Neural progenitor cell (in vitro differentiated cells): Measurements from ENCODE around the gene IL31. TPM values are rescaled to one million over a fixed set of nuclear protein-coding genes. Genes with fewer than 3 reads are reported as not detected.

Experiments used
- DNase-seq: peaks from one replicate; pipeline ENCODE4 v3.0.0-alpha.2; 2016; ENCODE audit warnings: low spot score
- H2AFZ ChIP-seq: fragments of 200-600 bp; sonication (generic); replicated peaks from 2 replicates; pipeline ENCODE4 v1.6.1; 2016; ENCODE audit warnings: antibody characterized with exemption
- H3F3A ChIP-seq: fragments of 200-600 bp; sonication (generic); 2 replicates; pipeline ENCODE4 v1.6.1; 2016; ENCODE audit warnings: antibody characterized with exemption, low read depth
- H3K27ac ChIP-seq: fragments of 200-600 bp; sonication (generic); 2 replicates; pipeline ENCODE4 v1.5.1; 2016; ENCODE audit warnings: mild to moderate bottlenecking
- H3K27me3 ChIP-seq: fragments of 200-600 bp; sonication (generic); 2 replicates; pipeline ENCODE4 v1.6.1; 2016; ENCODE audit warnings: mild to moderate bottlenecking, moderate library complexity
- H3K36me3 ChIP-seq: fragments of 200-600 bp; sonication (generic); 2 replicates; pipeline ENCODE4 v1.5.1; 2016
- H3K4me1 ChIP-seq: fragments of 200-600 bp; sonication (generic); 2 replicates; pipeline ENCODE4 v1.6.1; 2016; ENCODE audit warnings: mixed run types
- H3K4me2 ChIP-seq: fragments of 200-600 bp; sonication (generic); 2 replicates; pipeline ENCODE4 v1.6.1; 2016
- H3K4me3 ChIP-seq: fragments of 200-600 bp; sonication (generic); 2 replicates; pipeline ENCODE4 v1.5.1; 2016
- H3K79me2 ChIP-seq: fragments of 200-600 bp; sonication (generic); 2 replicates; pipeline ENCODE4 v1.6.1; 2016; ENCODE audit warnings: low read depth
- H3K9ac ChIP-seq: fragments of 200-600 bp; sonication (generic); 2 replicates; pipeline ENCODE4 v1.6.1; 2016
- H3K9me3 ChIP-seq: fragments of 200-600 bp; sonication (generic); 2 replicates; pipeline ENCODE4 v1.5.1; 2016; ENCODE audit warnings: low read depth
- H4K20me1 ChIP-seq: fragments of 200-600 bp; sonication (generic); 2 replicates; pipeline ENCODE4 v1.6.1; 2016; ENCODE audit warnings: low read depth
- H3K27ac Mint-ChIP-seq: 3 replicates; pipeline ENCODE4 v1.8.0; 2021; ENCODE audit warnings: mixed read lengths
- H3K27me3 Mint-ChIP-seq: 2 replicates; pipeline ENCODE4 v1.8.0; 2022; ENCODE audit warnings: low read depth, mild to moderate bottlenecking, inconsistent platforms, moderate library complexity, mixed read lengths; ENCODE audit not compliant: insufficient read depth
- H3K36me3 Mint-ChIP-seq: 3 replicates; pipeline ENCODE4 v1.8.0; 2021; ENCODE audit warnings: mixed read lengths
- H3K4me1 Mint-ChIP-seq: 3 replicates; pipeline ENCODE4 v1.8.0; 2021; ENCODE audit warnings: mixed read lengths
- H3K4me3 Mint-ChIP-seq: 3 replicates; pipeline ENCODE4 v1.8.0; 2021; ENCODE audit warnings: mild to moderate bottlenecking, moderate library complexity, mixed read lengths
- H3K9me3 Mint-ChIP-seq: 3 replicates; pipeline ENCODE4 v1.8.0; 2020; ENCODE audit warnings: mixed read lengths
- EZH2 ChIP-seq: fragments of 200-600 bp; sonication (generic); IDR thresholded peaks from 2 replicates; pipeline ENCODE4 v1.6.1; 2017; ENCODE audit warnings: antibody characterized with exemption, mild to moderate bottlenecking, moderate library complexity
- EZH2phosphoT487 ChIP-seq: fragments of 200-600 bp; sonication (generic); IDR thresholded peaks from 2 replicates; pipeline ENCODE4 v1.6.1; 2017; ENCODE audit warnings: antibody characterized with exemption
- total RNA-seq: library from RNA; depleted of rRNA; stranded (reverse); fragments of >200 nt; gene quantifications from 2 replicates; pipeline ENCODE4 v1.2.3, GENCODE V29; 2015; ENCODE audit warnings: low replicate concordance
- TF ChIP-seq, protein P1 (sequence below): fragments of 200-600 bp; sonication (generic); IDR thresholded peaks from 2 replicates; pipeline ENCODE4 v1.5.1; 2017; ENCODE audit warnings: antibody characterized with exemption, mild to moderate bottlenecking

IL31 gene
- total RNA-seq, 1 donor from 2014 or later: not detected

- TF ChIP-seq, protein P1, sequence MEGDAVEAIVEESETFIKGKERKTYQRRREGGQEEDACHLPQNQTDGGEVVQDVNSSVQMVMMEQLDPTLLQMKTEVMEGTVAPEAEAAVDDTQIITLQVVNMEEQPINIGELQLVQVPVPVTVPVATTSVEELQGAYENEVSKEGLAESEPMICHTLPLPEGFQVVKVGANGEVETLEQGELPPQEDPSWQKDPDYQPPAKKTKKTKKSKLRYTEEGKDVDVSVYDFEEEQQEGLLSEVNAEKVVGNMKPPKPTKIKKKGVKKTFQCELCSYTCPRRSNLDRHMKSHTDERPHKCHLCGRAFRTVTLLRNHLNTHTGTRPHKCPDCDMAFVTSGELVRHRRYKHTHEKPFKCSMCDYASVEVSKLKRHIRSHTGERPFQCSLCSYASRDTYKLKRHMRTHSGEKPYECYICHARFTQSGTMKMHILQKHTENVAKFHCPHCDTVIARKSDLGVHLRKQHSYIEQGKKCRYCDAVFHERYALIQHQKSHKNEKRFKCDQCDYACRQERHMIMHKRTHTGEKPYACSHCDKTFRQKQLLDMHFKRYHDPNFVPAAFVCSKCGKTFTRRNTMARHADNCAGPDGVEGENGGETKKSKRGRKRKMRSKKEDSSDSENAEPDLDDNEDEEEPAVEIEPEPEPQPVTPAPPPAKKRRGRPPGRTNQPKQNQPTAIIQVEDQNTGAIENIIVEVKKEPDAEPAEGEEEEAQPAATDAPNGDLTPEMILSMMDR: no peak
- no peak for TF ChIP-seq EZH2phosphoT487
- no peak for TF ChIP-seq EZH2
- H3F3A ChIP-seq: no peaks in the 10 kb centered on the region
- no peak overlapping the region for H3K27ac Mint-ChIP-seq
Measured at GRCh38 chr12:122171399-122171798, 2.6 kb downstream of the IL31 start.

DNA sequence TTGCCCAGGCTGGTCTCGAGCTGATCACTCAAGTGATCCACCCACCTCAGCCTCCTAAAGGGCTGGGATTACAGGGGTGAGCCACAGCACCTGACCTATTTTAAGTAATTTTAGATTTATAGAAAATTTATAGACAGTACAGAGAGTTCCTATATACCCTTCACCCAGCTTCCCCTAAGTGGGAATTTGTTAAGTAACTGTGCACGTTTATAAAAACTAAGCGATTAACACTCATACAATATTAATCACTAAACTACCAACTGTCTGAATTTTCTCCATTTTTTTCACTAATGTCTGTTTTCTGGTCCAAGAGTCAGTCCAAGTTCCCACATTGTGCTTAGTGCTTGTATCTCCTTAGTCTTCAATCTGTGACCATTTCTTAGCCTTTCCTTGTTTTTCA is 5.5 kb downstream of the IL31 start:
- H4K20me1 ChIP-seq: no peaks in the 10 kb centered on the region

More at GRCh38 chr12:122171399-122171798, 2.6 kb downstream of the IL31 start:
- Histone ChIP-seq H3K27ac (no peak overlapping the region), H3K9me3 (no peaks in the 10 kb centered on the region), H3K79me2 (no peaks in the 10 kb centered on the region), H3K27me3 (no peaks in the 10 kb centered on the region), H3K4me1 (no peaks in the 10 kb centered on the region), H3K36me3 (no peaks in the 10 kb centered on the region), H4K20me1 (no peaks in the 10 kb centered on the region), H2AFZ (no peak overlapping the region), H3K9ac (no peak overlapping the region), H3K4me2 (no peak overlapping the region), H3K4me3 (no peak overlapping the region)
- DNase-seq: no peak
- H3K27me3 Mint-ChIP-seq: peaks cover 4% of the 10 kb centered on the region
- peaks cover 9% of the 10 kb centered on the region for H3K4me1 Mint-ChIP-seq
- H3K4me3 Mint-ChIP-seq: no peak overlapping the region
- no peaks in the 10 kb centered on the region for H3K36me3 Mint-ChIP-seq
- H3K9me3 Mint-ChIP-seq: peaks cover 4% of the 10 kb centered on the region

DNA sequence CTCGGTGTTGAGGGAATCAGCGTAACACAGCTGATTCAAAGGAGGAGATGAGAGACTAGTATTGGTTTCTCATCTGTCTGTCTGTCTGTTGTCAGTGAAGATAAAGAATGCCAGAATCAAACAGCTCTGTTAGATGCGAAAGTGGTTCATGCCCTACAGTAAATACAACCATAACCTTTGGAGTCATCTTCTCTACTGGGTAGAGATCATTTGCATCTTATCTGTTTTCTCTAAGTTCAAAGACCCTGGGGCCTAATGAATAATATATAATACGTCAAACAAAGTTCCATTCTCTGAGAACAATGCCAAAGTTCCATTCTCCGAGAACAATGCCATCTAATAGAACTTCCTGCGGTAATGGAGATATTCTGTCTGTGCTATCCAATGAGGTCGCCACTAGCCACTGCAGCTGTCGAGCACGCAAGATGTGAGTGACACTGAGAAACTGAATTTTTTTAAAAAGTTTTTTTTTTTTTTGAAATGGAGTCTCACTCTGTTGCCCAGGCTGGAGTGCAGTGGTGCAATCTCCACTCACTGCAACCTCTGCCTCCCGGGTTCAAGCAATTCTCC is 6.6 kb downstream of the IL31 start:
- H3K4me3 ChIP-seq: no peak overlapping the region
- Mint-ChIP-seq H3K4me1 (peaks cover 9% of the 10 kb centered on the region), H3K27ac (peak overlapping the region; percentile 29), H3K27me3 (peaks cover 4% of the 10 kb centered on the region), H3K9me3 (peaks cover 4% of the 10 kb centered on the region), H3K36me3 (no peaks in the 10 kb centered on the region), H3K4me3 (no peak overlapping the region)
- no peaks in the 10 kb centered on the region for H3F3A ChIP-seq
- H3K27me3 ChIP-seq: no peaks in the 10 kb centered on the region
- no peak overlapping the region for H3K27ac ChIP-seq
- no peak for DNase-seq
- TF ChIP-seq EZH2phosphoT487 (no peak), EZH2 (no peak)
- TF ChIP-seq, protein P1: no peak
- H3K36me3 ChIP-seq: no peaks in the 10 kb centered on the region
- no peak overlapping the region for H3K9ac ChIP-seq
- H4K20me1 ChIP-seq: no peaks in the 10 kb centered on the region
- H3K4me1 ChIP-seq: no peaks in the 10 kb centered on the region
- no peaks in the 10 kb centered on the region for H3K9me3 ChIP-seq
- no peaks in the 10 kb centered on the region for H3K79me2 ChIP-seq
- peak overlapping the region; percentile 57 for H2AFZ ChIP-seq
- no peak overlapping the region for H3K4me2 ChIP-seq

More for the DNA sequence above, 5.5 kb downstream of the IL31 start:
- no peak for TF ChIP-seq EZH2
- TF ChIP-seq EZH2phosphoT487: no peak
- TF ChIP-seq, protein P1: no peak
- Histone ChIP-seq H3K9me3 (no peaks in the 10 kb centered on the region), H3F3A (no peaks in the 10 kb centered on the region), H3K4me3 (no peak overlapping the region), H3K4me1 (no peaks in the 10 kb centered on the region), H3K27me3 (no peaks in the 10 kb centered on the region), H3K4me2 (no peak overlapping the region), H2AFZ (no peak overlapping the region), H3K9ac (no peak overlapping the region), H3K79me2 (no peaks in the 10 kb centered on the region), H3K36me3 (no peaks in the 10 kb centered on the region), H3K27ac (no peak overlapping the region)
- H3K36me3 Mint-ChIP-seq: no peaks in the 10 kb centered on the region
- peaks cover 4% of the 10 kb centered on the region for H3K9me3 Mint-ChIP-seq
- peaks cover 4% of the 10 kb centered on the region for H3K27me3 Mint-ChIP-seq
- H3K4me1 Mint-ChIP-seq: peaks cover 9% of the 10 kb centered on the region
- peak overlapping the region; percentile 46 for H3K27ac Mint-ChIP-seq
- H3K4me3 Mint-ChIP-seq: no peak overlapping the region
- DNase-seq: no peak
